A549 (cell line): ENCODE measurements around the gene COL16A1. TPM values are rescaled to one million over a fixed set of nuclear protein-coding genes. Genes with fewer than 3 reads are reported as not detected.

Source experiments
- ATAC-seq, 2 experiments: fragments of 200-7000 bp in 1 of 2; fragments of >200 bp in 1 of 2; cut with Nextera tagmentation in 1 of 2; cut with Tn5 transposase in 1 of 2; 3 replicates each; pipeline versions ENCODE4 v1.8.0 to v1.9.1; 2018 to 2020; ENCODE audit warnings: mild to moderate bottlenecking in 1 of 2, moderate library complexity in 1 of 2
- CTCF ChIA-PET: fragments of 300-600 bp; sonication (Branson Sonifier 250); formaldehyde crosslinking; extraction: SDS; loops from one replicate; lab custom pipeline; 2021; ENCODE audit warnings: antibody characterized with exemption, inconsistent platforms; lab: Yijun Ruan, JAX
- POLR2A ChIA-PET: fragments of 350-600 bp; formaldehyde crosslinking; extraction: SDS; loops from one replicate; lab custom pipeline; 2021; ENCODE audit warnings: antibody characterized with exemption, inconsistent platforms; lab: Yijun Ruan, JAX
- DNase-seq, 2 experiments: peaks; one replicate each; pipeline versions ENCODE4 v3.0.0 to v3.0.0-alpha.2; 2011 to 2016; ENCODE audit warnings: low read depth in 1 of 2, low spot score in 1 of 2
- FAIRE-seq: peaks from 2 replicates; lab custom pipeline; 2011; peaks lifted over from hg19 to GRCh38; lab: Jason Lieb, UNC
- H3K27ac ChIP-seq, 2 experiments: fragments of >200 bp; sonication (Bioruptor Twin); formaldehyde crosslinking; 3 replicates each; pipeline ENCODE4 v1.5.1; 2016 to 2017
- H3K4me1 ChIP-seq: fragments of >200 bp; sonication (Bioruptor Twin); formaldehyde crosslinking; 3 replicates; pipeline ENCODE4 v1.6.1; 2016
- H3K4me2 ChIP-seq: fragments of >200 bp; sonication (Bioruptor Twin); formaldehyde crosslinking; 3 replicates; pipeline ENCODE4 v1.6.1; 2016
- H3K4me3 ChIP-seq: fragments of >200 bp; sonication (Bioruptor Twin); formaldehyde crosslinking; 3 replicates; pipeline ENCODE4 v1.5.1; 2016
- H3K9me3 ChIP-seq: fragments of >200 bp; sonication (Bioruptor Twin); formaldehyde crosslinking; 3 replicates; pipeline ENCODE4 v1.6.1; 2016
- BCL3 ChIP-seq: fragments of >200 bp; sonication (Bioruptor Twin); formaldehyde crosslinking; IDR thresholded peaks from 3 replicates; pipeline ENCODE4 v1.6.1; 2016
- BHLHE40 ChIP-seq: IDR thresholded peaks from 2 replicates; pipeline ENCODE4 v1.6.1; 2012; ENCODE audit warnings: low read depth, low read length, inconsistent platforms
- EHF ChIP-seq: fragments of 250-450 bp; sonication (Bioruptor Pico); IDR thresholded peaks from 2 replicates; pipeline ENCODE4 v1.5.0; 2020; ENCODE audit warnings: mild to moderate bottlenecking
- ELK1 ChIP-seq: fragments of 150-350 bp; IDR thresholded peaks from 2 replicates; pipeline ENCODE4 v1.6.1; 2014; ENCODE audit warnings: low read depth, mild to moderate bottlenecking, low read length
- EP300 ChIP-seq, 2 experiments: fragments of >200 bp; sonication (Bioruptor Twin); formaldehyde crosslinking; IDR thresholded peaks; 2 replicates in 1 of 2; 3 replicates in 1 of 2; pipeline ENCODE4 v1.6.1; 2016 to 2017
- ESRRA ChIP-seq: fragments of 150-350 bp; IDR thresholded peaks from 2 replicates; pipeline ENCODE4 v1.6.1; 2014; ENCODE audit warnings: mild to moderate bottlenecking, low read length, borderline replicate concordance
- FOSB ChIP-seq: fragments of 250-450 bp; sonication (Bioruptor Pico); IDR thresholded peaks from 2 replicates; pipeline ENCODE4 v1.5.0; 2020; ENCODE audit warnings: mild to moderate bottlenecking, moderate library complexity
- FOSL2 ChIP-seq, 2 experiments: fragments of 450-650 bp in 1 of 2; fragments of >200 bp in 1 of 2; sonication (Bioruptor Twin) in 1 of 2; formaldehyde crosslinking; IDR thresholded peaks; 2 replicates each; pipeline versions ENCODE4 v1.5.0 to v1.6.1; 2016 to 2020; ENCODE audit warnings: mild to moderate bottlenecking in 1 of 2, moderate library complexity in 1 of 2
- FOXS1 ChIP-seq: fragments of 250-450 bp; sonication (Bioruptor Pico); IDR thresholded peaks from 2 replicates; pipeline ENCODE4 v1.5.0; 2020; ENCODE audit warnings: mild to moderate bottlenecking, moderate library complexity
- HOXB13 ChIP-seq: fragments of 250-450 bp; sonication (Bioruptor Pico); IDR thresholded peaks from 2 replicates; pipeline ENCODE4 v1.5.0; 2020; ENCODE audit warnings: low read depth, mild to moderate bottlenecking, moderate library complexity
- JUN ChIP-seq, 2 experiments: fragments of >200 bp; sonication (Bioruptor Twin); formaldehyde crosslinking; IDR thresholded peaks; 2 replicates in 1 of 2; 3 replicates in 1 of 2; pipeline ENCODE4 v1.6.1; 2016 to 2017
- MAFK ChIP-seq: fragments of 450-650 bp; IDR thresholded peaks from 2 replicates; pipeline ENCODE4 v1.6.1; 2014; ENCODE audit not compliant: partially characterized antibody
- MAZ ChIP-seq: fragments of 150-350 bp; IDR thresholded peaks from 2 replicates; pipeline ENCODE4 v1.6.1; 2014; ENCODE audit warnings: antibody characterized with exemption, low read depth, low read length, borderline replicate concordance
- POLR2A ChIP-seq: IDR thresholded peaks from 2 replicates; pipeline ENCODE4 v1.6.1; 2012; ENCODE audit warnings: mild to moderate bottlenecking, low read length
- RAD21 ChIP-seq, 2 experiments: fragments of >200 bp in 1 of 2; sonication (Bioruptor Twin) in 1 of 2; formaldehyde crosslinking in 1 of 2; IDR thresholded peaks in 1 of 2; conservative IDR thresholded peaks in 1 of 2; 2 replicates in 1 of 2; 3 replicates in 1 of 2; pipeline ENCODE4 v1.6.1; 2012 to 2018; ENCODE audit warnings: inconsistent platforms in 1 of 2
- RCOR1 ChIP-seq: fragments of 150-350 bp; IDR thresholded peaks from 2 replicates; pipeline ENCODE4 v1.6.1; 2014; ENCODE audit warnings: antibody characterized with exemption, low read length, low read depth
- RFX5 ChIP-seq: fragments of 450-650 bp; IDR thresholded peaks from 2 replicates; pipeline ENCODE4 v1.7.1; 2014; ENCODE audit warnings: antibody characterized with exemption, mild to moderate bottlenecking, moderate library complexity
- SMC3 ChIP-seq: fragments of >200 bp; sonication (Bioruptor Twin); formaldehyde crosslinking; IDR thresholded peaks from 3 replicates; pipeline ENCODE4 v1.6.1; 2018; ENCODE audit warnings: inconsistent platforms
- SREBF2 ChIP-seq: fragments of 450-650 bp; IDR thresholded peaks from 2 replicates; pipeline ENCODE4 v1.6.1; 2014; ENCODE audit warnings: mild to moderate bottlenecking, moderate library complexity
- TFCP2L1 ChIP-seq: fragments of 250-450 bp; sonication (Bioruptor Pico); IDR thresholded peaks from 2 replicates; pipeline ENCODE4 v1.5.0; 2021; ENCODE audit warnings: mild to moderate bottlenecking
- ZC3H11A ChIP-seq: fragments of 450-650 bp; IDR thresholded peaks from 2 replicates; pipeline ENCODE4 v1.6.1; 2014; ENCODE audit warnings: antibody characterized with exemption, mild to moderate bottlenecking
- ZFP36 ChIP-seq: fragments of 450-650 bp; IDR thresholded peaks from 2 replicates; pipeline ENCODE4 v1.6.1; 2014; ENCODE audit warnings: borderline replicate concordance; ENCODE audit not compliant: partially characterized antibody
- ZNF302 ChIP-seq: fragments of 250-450 bp; sonication (Bioruptor Pico); IDR thresholded peaks from 2 replicates; pipeline ENCODE4 v1.9.0; 2021; ENCODE audit warnings: inconsistent platforms, mild to moderate bottlenecking, moderate library complexity
- WGBS: methylation state at CpG from one replicate; pipeline ENCODE4 v1.1.6; 2017; ENCODE audit errors: missing lambda C conversion rate; 5-methylcytosine and 5-hydroxymethylcytosine counted together
- polyA plus RNA-seq, 4 experiments: library from polyadenylated mRNA; depleted of rRNA in 3 of 4; stranded (reverse); fragments of >200 nt; fragmentation: RNase III in 1 of 4; extraction: RNeasy Plus Mini Kit Qiagen cat#74134 plus additional on column Dnase treatment in 1 of 4; gene quantifications; 2 replicates in 3 of 4; 3 replicates in 1 of 4; pipeline ENCODE4 v1.2.3, GENCODE V29; 2011 to 2017
- TF ChIP-seq, protein P1 (sequence below): IDR thresholded peaks from 2 replicates; pipeline ENCODE4 v1.6.1; 2012; ENCODE audit warnings: low read depth, borderline replicate concordance
- TF ChIP-seq, protein P2 (sequence below): fragments of 250-450 bp; sonication (Bioruptor Pico); IDR thresholded peaks from 2 replicates; pipeline ENCODE4 v1.5.0; 2021; ENCODE audit warnings: mild to moderate bottlenecking, moderate library complexity, borderline replicate concordance

The COL16A1 gene
- polyA plus RNA-seq, 2 of the 4 experiments (the other 2 are of a cell fraction): 1.4 to 8.1 TPM

- H3K4me1 ChIP-seq: no peaks in the 10 kb centered on the region
- no peak for ATAC-seq
- H3K9me3 ChIP-seq: no peaks in the 10 kb centered on the region
- H3K27ac ChIP-seq: no peak overlapping the region
- TF ChIP-seq FOXS1 (CRISPR knock-in tag) (no peak), FOSL2 (IDR thresholded peaks at IDR 0.05) (no peak), FOSL2 (CRISPR knock-in tag; IDR thresholded peaks at IDR 0.05) (no peak), ZFP36 (no peak), EHF (no peak), ZC3H11A (no peak), RAD21 (conservative IDR thresholded peaks at IDR 0.05 in 1 of 2, IDR thresholded peaks at IDR 0.05 in 1 of 2) (no peak), EP300 (IDR thresholded peaks at IDR 0.05) (no peak), JUN (IDR thresholded peaks at IDR 0.05) (no peak), SMC3 (no peak)
- no peak overlapping the region for H3K4me2 ChIP-seq
- H3K4me3 ChIP-seq: no peak overlapping the region
- no peak for DNase-seq
- no peak for FAIRE-seq
- WGBS: 73% methylated on average over 6 of the region's 6 CpGs
- ChIA-PET POLR2A (interaction anchor here (1.0 kb wide), 1 partner anchor 137 kb away, joined by 3 read pairs; no protein-coding TSS in a partner anchor), CTCF (interaction anchor here (0.9 to 2.2 kb wide), 5 partner anchors 11 to 34 kb away, joined by 3 to 9 read pairs (median 7); no protein-coding TSS in a partner anchor)
Measured at GRCh38 chr1:31651766-31652165, 52.1 kb downstream of the COL16A1 start.

DNA sequence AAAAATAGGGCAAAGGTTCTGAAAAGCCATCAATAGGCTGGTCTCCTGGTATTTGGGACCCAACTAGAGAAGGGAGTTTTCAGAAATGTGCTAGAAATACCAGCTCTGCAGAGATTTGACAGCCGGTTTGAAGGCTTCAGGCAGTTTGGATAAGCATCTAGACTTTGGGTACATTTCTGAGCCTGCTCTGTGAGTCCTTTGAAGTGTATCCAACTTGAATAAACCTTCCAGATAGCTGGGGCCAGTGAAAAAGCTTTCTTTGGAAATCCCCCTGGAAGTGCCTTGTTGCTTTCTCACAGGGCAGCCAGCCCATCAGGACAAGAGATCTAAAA, 52.8 kb downstream of the COL16A1 start:
- no peak overlapping the region for H3K4me2 ChIP-seq
- 77% methylated on average over 1 of the region's 1 CpG for WGBS
- DNase-seq (no peak), FAIRE-seq (no peak), ATAC-seq (no peak)
- no peaks in the 10 kb centered on the region for H3K9me3 ChIP-seq
- H3K27ac ChIP-seq: no peak overlapping the region
- H3K4me3 ChIP-seq: no peak overlapping the region
- ChIA-PET POLR2A (interaction anchor here (1.0 kb wide), 1 partner anchor 138 kb away, joined by 3 read pairs; no protein-coding TSS in a partner anchor), CTCF (interaction anchor here (0.6 to 2.2 kb wide), 8 partner anchors 10 to 140 kb away, joined by 3 to 9 read pairs (median 4); no protein-coding TSS in a partner anchor)
- H3K4me1 ChIP-seq: no peaks in the 10 kb centered on the region
- no peak for TF ChIP-seq EP300 (IDR thresholded peaks at IDR 0.05)
- no peak for TF ChIP-seq FOSB
- TF ChIP-seq, protein P1, sequence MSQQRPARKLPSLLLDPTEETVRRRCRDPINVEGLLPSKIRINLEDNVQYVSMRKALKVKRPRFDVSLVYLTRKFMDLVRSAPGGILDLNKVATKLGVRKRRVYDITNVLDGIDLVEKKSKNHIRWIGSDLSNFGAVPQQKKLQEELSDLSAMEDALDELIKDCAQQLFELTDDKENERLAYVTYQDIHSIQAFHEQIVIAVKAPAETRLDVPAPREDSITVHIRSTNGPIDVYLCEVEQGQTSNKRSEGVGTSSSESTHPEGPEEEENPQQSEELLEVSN: no peak
- TF ChIP-seq BHLHE40: no peak
- no peak for TF ChIP-seq ZC3H11A
- TF ChIP-seq RFX5: no peak
- TF ChIP-seq, protein P2, sequence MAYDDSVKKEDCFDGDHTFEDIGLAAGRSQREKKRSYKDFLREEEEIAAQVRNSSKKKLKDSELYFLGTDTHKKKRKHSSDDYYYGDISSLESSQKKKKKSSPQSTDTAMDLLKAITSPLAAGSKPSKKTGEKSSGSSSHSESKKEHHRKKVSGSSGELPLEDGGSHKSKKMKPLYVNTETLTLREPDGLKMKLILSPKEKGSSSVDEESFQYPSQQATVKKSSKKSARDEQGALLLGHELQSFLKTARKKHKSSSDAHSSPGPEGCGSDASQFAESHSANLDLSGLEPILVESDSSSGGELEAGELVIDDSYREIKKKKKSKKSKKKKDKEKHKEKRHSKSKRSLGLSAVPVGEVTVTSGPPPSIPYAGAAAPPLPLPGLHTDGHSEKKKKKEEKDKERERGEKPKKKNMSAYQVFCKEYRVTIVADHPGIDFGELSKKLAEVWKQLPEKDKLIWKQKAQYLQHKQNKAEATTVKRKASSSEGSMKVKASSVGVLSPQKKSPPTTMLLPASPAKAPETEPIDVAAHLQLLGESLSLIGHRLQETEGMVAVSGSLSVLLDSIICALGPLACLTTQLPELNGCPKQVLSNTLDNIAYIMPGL (CRISPR knock-in tag): no peak
- TF ChIP-seq TFCP2L1 (CRISPR knock-in tag): no peak
- no peak for TF ChIP-seq ZNF302
- TF ChIP-seq MAFK: no peak
- TF ChIP-seq SREBF2: no peak
- TF ChIP-seq FOXS1 (CRISPR knock-in tag): no peak
- TF ChIP-seq BCL3: no peak
- no peak for TF ChIP-seq HOXB13 (CRISPR knock-in tag)
- no peak for TF ChIP-seq RCOR1
- no peak for TF ChIP-seq ESRRA
- no peak for TF ChIP-seq ZFP36
- no peak for TF ChIP-seq MAZ
- TF ChIP-seq POLR2A: no peak
- no peak for TF ChIP-seq ELK1
